Body of pancreas (tissue), 4 donors: ENCODE results near the gene CNTNAP2. TPM values are rescaled to one million over a fixed set of nuclear protein-coding genes. Genes with fewer than 3 reads are reported as not detected.

Source experiments
- ATAC-seq: fragments of 150-250 bp; one replicate; pipeline ENCODE4 v1.9.1; 2016
- DNase-seq, 4 donors: peaks; one replicate each; pipeline ENCODE4 v3.0.0-alpha.2; 2019
- H3K27ac ChIP-seq, 4 donors: fragments of 200-600 bp; sonication (generic); 1 replicate in 3 of 4; 2 replicates in 1 of 4; pipeline versions ENCODE4 v1.5.1 to v1.6.1; 2016 to 2019; ENCODE audit warnings: mild to moderate bottlenecking in 1 of 4, mixed read lengths in 1 of 4, moderate library complexity in 1 of 4
- H3K27me3 ChIP-seq, 2 donors: fragments of 200-600 bp; sonication (generic); one replicate each; pipeline ENCODE4 v1.6.0; 2016; ENCODE audit warnings: mild to moderate bottlenecking in 1 of 2
- H3K36me3 ChIP-seq, 2 donors: fragments of 200-600 bp; sonication (generic); replicated peaks in 1 of 2; 2 replicates each; pipeline ENCODE4 v1.5.1; 2016; ENCODE audit warnings: low read depth in 2 of 2; ENCODE audit not compliant: insufficient read depth in 1 of 2
- H3K4me1 ChIP-seq: fragments of 200-600 bp; sonication (generic); one replicate; pipeline ENCODE4 v1.6.0; 2016
- H3K4me3 ChIP-seq, 2 donors: fragments of 200-600 bp; sonication (generic); 1 replicate in 1 of 2; 2 replicates in 1 of 2; pipeline ENCODE4 v1.5.1; 2016 to 2019
- H3K9me3 ChIP-seq, 3 donors: fragments of 200-600 bp; sonication (generic); 1 replicate in 2 of 3; 2 replicates in 1 of 3; pipeline ENCODE4 v1.5.1; 2016
- POLR2A ChIP-seq, 3 donors: fragments of 450-650 bp; IDR thresholded peaks; one replicate each; pipeline ENCODE4 v1.6.1; 2016; ENCODE audit warnings: antibody characterized with exemption in 3 of 3, mild to moderate bottlenecking in 2 of 3
- WGBS, 2 donors: methylation state at CpG; one replicate each; pipeline ENCODE4 v1.1.5; 2017; 5-methylcytosine and 5-hydroxymethylcytosine counted together
- intact Hi-C: fragments of 100-400 bp; cut with DNase I; formaldehyde crosslinking; loops from one replicate; pipeline ENCODE4 v1.15.1; 2023
- total RNA-seq, 2 donors: library from RNA; depleted of rRNA; stranded (reverse); fragments of >200 nt; gene quantifications; one replicate each; pipeline ENCODE4 v1.1.0, GENCODE V29; 2016
- TF ChIP-seq, protein P1 (sequence below), 7 experiments: fragments of 450-650 bp in 4 of 7; fragments of 200-600 bp in 3 of 7; sonication (generic) in 3 of 7; IDR thresholded peaks; one replicate each; pipeline ENCODE4 v1.5.1; 2016 to 2019; ENCODE audit warnings: antibody characterized with exemption in 7 of 7

The CNTNAP2 gene
- total RNA-seq, 2 donors from 2014 or later, result 1.0 TPM; not detected in 1

DNA sequence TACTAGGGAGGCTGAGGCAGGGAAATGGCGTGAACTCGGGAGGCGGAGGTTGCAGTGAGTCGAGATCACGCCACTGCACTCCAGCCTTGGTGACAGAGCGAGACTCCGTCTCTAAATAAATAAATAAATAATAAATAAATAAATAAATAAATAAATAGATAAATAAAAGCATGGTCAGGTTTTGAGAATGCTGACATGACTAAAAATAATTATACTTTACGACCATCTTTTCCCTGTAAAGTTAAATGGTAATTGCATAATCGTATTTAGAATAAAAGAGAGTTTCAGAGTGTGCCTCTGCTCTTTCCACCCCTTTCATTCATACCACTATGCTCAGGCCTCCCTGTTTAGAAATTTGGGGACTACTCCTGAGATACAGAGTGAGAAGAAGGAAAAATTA is 326.5 kb downstream of the CNTNAP2 start:
- no peak for ATAC-seq
- 91 to 92% methylated on average over 9 of the region's 9 CpGs for WGBS, 2 donors

DNA sequence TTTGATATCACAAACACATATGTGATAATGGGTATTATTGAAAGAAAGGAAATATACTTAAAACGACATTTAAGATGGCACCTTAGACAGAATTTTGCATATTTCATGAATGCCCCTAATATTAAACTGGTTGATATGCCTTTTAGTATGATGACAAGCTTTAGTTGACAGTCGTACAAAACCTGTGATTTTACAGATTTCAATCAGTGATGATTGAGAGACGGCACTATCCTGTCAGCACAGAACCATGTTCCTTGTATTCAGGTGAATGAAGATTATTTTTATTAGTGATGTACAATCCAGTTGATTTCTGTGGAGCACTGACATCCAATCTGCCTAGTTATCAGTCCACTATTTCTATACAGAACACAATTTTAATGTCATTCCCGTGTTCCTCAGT is 333.0 kb downstream of the CNTNAP2 start:
- TF ChIP-seq, protein P1, sequence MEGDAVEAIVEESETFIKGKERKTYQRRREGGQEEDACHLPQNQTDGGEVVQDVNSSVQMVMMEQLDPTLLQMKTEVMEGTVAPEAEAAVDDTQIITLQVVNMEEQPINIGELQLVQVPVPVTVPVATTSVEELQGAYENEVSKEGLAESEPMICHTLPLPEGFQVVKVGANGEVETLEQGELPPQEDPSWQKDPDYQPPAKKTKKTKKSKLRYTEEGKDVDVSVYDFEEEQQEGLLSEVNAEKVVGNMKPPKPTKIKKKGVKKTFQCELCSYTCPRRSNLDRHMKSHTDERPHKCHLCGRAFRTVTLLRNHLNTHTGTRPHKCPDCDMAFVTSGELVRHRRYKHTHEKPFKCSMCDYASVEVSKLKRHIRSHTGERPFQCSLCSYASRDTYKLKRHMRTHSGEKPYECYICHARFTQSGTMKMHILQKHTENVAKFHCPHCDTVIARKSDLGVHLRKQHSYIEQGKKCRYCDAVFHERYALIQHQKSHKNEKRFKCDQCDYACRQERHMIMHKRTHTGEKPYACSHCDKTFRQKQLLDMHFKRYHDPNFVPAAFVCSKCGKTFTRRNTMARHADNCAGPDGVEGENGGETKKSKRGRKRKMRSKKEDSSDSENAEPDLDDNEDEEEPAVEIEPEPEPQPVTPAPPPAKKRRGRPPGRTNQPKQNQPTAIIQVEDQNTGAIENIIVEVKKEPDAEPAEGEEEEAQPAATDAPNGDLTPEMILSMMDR (IDR thresholded peaks at IDR 0.05), result no peak
- TF ChIP-seq POLR2A (IDR thresholded peaks at IDR 0.05), result no peak

More for the DNA sequence above, 326.5 kb downstream of the CNTNAP2 start:
- Histone ChIP-seq H3K4me1 (no peaks in the 10 kb centered on the region), H3K9me3 (no peaks in the 10 kb centered on the region), H3K4me3 (no peak overlapping the region), H3K36me3 (no peaks in the 10 kb centered on the region), H3K27ac (no peak overlapping the region), H3K27me3 (no peaks in the 10 kb centered on the region)
- DNase-seq, result no peak
- intact Hi-C loops, result no loop called here
- no peak for TF ChIP-seq POLR2A (IDR thresholded peaks at IDR 0.05)
- TF ChIP-seq, protein P1 (IDR thresholded peaks at IDR 0.05), result no peak

DNA sequence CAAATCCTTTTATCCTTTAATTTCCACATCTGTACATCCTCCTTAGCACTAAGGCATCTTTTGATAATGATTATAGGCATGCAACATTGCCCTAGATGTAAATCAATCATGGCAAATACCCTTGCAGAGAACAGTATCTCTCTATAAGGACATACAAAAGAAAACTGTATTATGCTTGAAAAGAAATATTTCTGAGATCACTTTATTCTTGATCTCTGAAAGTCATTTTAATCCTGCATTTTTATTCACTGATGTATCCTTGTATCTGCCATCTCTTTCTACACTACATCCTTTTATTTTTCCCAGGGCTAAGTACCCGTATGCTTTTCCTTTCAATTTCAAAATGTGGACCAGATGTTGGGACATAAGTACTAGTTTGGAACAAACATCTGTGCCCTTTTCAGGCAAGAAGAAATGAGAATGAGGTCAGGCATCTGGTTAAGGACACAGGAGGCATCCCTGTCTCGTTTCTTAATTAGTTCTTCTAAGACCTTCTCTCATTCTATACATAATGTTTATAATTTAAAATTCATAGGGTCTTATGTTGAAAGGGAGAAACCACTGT is 338.6 kb downstream of the CNTNAP2 start:
- H3K9me3 ChIP-seq, result no peaks in the 10 kb centered on the region
- H3K36me3 ChIP-seq, result no peaks in the 10 kb centered on the region
- TF ChIP-seq POLR2A (IDR thresholded peaks at IDR 0.05), result no peak
- no peaks in the 10 kb centered on the region for H3K27me3 ChIP-seq
- no peak for DNase-seq
- 57 to 63% methylated on average over 2 of the region's 2 CpGs for WGBS, 2 donors
- H3K4me3 ChIP-seq, result no peak overlapping the region
- intact Hi-C loops, result no loop called here
- ATAC-seq, result no peak
- H3K27ac ChIP-seq, result no peak overlapping the region
- H3K4me1 ChIP-seq, result no peaks in the 10 kb centered on the region

More for the DNA sequence above, 333.0 kb downstream of the CNTNAP2 start:
- Histone ChIP-seq H3K4me3 (no peak overlapping the region), H3K27ac (no peak overlapping the region), H3K4me1 (no peaks in the 10 kb centered on the region), H3K36me3 (no peaks in the 10 kb centered on the region), H3K9me3 (no peaks in the 10 kb centered on the region), H3K27me3 (no peaks in the 10 kb centered on the region)
- DNase-seq (no peak), ATAC-seq (no peak)
- intact Hi-C loops, result no loop called here
- WGBS, 2 donors, result 72 to 79% methylated on average over 4 of the region's 4 CpGs

DNA sequence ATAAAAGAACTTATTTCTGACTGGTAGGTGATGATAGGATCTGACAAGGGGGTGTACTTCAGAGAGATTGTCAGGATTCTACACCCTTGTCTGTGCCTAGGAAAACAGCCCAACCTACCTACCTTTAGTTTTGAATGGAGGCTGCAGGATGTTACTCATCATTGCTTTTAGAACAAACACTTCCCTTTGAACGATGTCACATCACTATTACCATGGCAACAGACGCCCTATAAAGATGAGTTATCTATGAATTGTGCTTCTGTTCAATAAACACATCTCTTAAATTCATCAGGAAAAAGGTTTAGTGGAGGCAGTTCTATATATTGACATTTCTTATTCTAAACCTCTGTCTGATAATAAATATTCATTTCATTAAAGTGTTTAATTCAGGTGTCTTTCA is 362.4 kb downstream of the CNTNAP2 start:
- WGBS, 2 donors, result 48 to 51% methylated on average over 2 of the region's 2 CpGs
- no peaks in the 10 kb centered on the region for H3K4me1 ChIP-seq
- H3K36me3 ChIP-seq, result no peaks in the 10 kb centered on the region

DNA sequence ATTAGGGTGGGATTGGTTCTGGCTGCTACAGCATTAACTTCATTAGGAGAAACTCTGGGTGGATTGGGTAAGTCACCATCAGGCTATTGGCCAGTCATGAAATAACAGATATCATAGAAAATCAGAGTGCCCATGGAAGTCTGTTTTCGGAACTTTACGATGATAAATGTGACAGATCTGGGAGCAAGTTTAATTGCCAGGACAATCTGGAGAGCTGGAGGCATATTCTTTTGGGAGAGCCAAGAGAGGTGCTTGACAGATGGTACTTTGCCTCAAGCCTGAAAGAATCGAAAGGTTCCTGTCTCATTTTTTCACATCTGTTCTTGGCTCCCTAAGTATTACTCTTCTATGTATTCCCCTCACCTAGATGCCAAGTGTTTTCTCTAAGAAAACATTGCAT is 369.9 kb downstream of the CNTNAP2 start:
- intact Hi-C loops, result no loop called here
- 72 to 76% methylated on average over 3 of the region's 3 CpGs for WGBS, 2 donors

More for the DNA sequence above, 362.4 kb downstream of the CNTNAP2 start:
- no peak overlapping the region for H3K27ac ChIP-seq
- intact Hi-C loops, result no loop called here
- H3K4me3 ChIP-seq, result no peak overlapping the region
- H3K27me3 ChIP-seq, result no peaks in the 10 kb centered on the region
- DNase-seq (no peak), ATAC-seq (no peak)
- TF ChIP-seq, protein P1 (IDR thresholded peaks at IDR 0.05), result no peak
- no peak for TF ChIP-seq POLR2A (IDR thresholded peaks at IDR 0.05)
- H3K9me3 ChIP-seq, result no peaks in the 10 kb centered on the region

More for the DNA sequence above, 369.9 kb downstream of the CNTNAP2 start:
- no peak overlapping the region for H3K27ac ChIP-seq
- H3K36me3 ChIP-seq, result no peaks in the 10 kb centered on the region
- TF ChIP-seq, protein P1 (IDR thresholded peaks at IDR 0.05), result no peak
- TF ChIP-seq POLR2A (IDR thresholded peaks at IDR 0.05), result no peak
- no peak overlapping the region for H3K4me3 ChIP-seq
- DNase-seq (no peak), ATAC-seq (no peak)
- no peaks in the 10 kb centered on the region for H3K9me3 ChIP-seq
- no peaks in the 10 kb centered on the region for H3K27me3 ChIP-seq
- no peaks in the 10 kb centered on the region for H3K4me1 ChIP-seq
